RWPE1 (cell line): ENCODE data around the gene MAN1A1.

ENCODE experiments used
- CTCF ChIA-PET: fragments of 350-600 bp; sonication (Branson Sonifier 250); formaldehyde crosslinking; extraction: SDS; loops from one replicate; lab custom pipeline; 2021; lab: Yijun Ruan, JAX
- POLR2A ChIA-PET: fragments of 400-600 bp; formaldehyde crosslinking; extraction: SDS; loops from one replicate; lab custom pipeline; 2020; ENCODE audit warnings: antibody characterized with exemption; ENCODE audit not compliant: low non-redundant PET; lab: Yijun Ruan, JAX
- DNase-seq: peaks from one replicate; pipeline ENCODE4 v3.0.0; 2012; ENCODE audit warnings: low spot score
- H3K27ac ChIP-seq: fragments of 450-650 bp; 2 replicates; pipeline ENCODE4 v1.5.1; 2017
- CTCF ChIP-seq: fragments of 450-650 bp; conservative IDR thresholded peaks from 2 replicates; pipeline ENCODE4 v1.5.1; 2017; ENCODE audit warnings: low read depth, mild to moderate bottlenecking

Gene MAN1A1

GRCh38 chr6:119140196-119141140, 209.1 kb downstream of the MAN1A1 start:
- ChIA-PET POLR2A (no interaction called here), CTCF (interaction anchor here (0.8 kb wide), 1 partner anchor 1279 kb away, joined by 8 read pairs; no protein-coding TSS in a partner anchor)

GRCh38 chr6:119138906-119139541, 210.5 kb downstream of the MAN1A1 start:
- DNase-seq, result no peak
- ChIA-PET CTCF (interaction anchor here (0.6 kb wide), 1 partner anchor 1790 kb away, joined by 3 read pairs; no protein-coding TSS in a partner anchor), POLR2A (no interaction called here)
- no peak for TF ChIP-seq CTCF
- no peak overlapping the region for H3K27ac ChIP-seq

More at GRCh38 chr6:119140196-119141140, 209.1 kb downstream of the MAN1A1 start:
- no peak overlapping the region for H3K27ac ChIP-seq
- no peak for DNase-seq
- TF ChIP-seq CTCF, result no peak

- DNase-seq, result no peak
Measured at GRCh38 chr6:119137194-119138072, 212.1 kb downstream of the MAN1A1 start.

GRCh38 chr6:119134752-119135151, 214.8 kb downstream of the MAN1A1 start:
- no peak for TF ChIP-seq CTCF
- POLR2A ChIA-PET, result no interaction called here
- no peak for DNase-seq
- CTCF ChIA-PET, result no interaction called here
- no peak overlapping the region for H3K27ac ChIP-seq

More at GRCh38 chr6:119137194-119138072, 212.1 kb downstream of the MAN1A1 start:
- H3K27ac ChIP-seq, result no peak overlapping the region; the same call in 1 of the 2 replicates
- no peak for TF ChIP-seq CTCF
- CTCF ChIA-PET, result interaction anchor here (0.5 kb wide), 1 partner anchor 1080 kb away, joined by 3 read pairs; no protein-coding TSS in a partner anchor
- POLR2A ChIA-PET, result no interaction called here

GRCh38 chr6:119133400-119133799, 216.2 kb downstream of the MAN1A1 start:
- no peak for DNase-seq
- H3K27ac ChIP-seq, result no peak overlapping the region
- TF ChIP-seq CTCF, result no peak
- CTCF ChIA-PET, result no interaction called here
- POLR2A ChIA-PET, result no interaction called here
